ENCODE data around the gene ERCC4. TPM values are rescaled to one million over a fixed set of nuclear protein-coding genes. Genes with fewer than 3 reads are reported as not detected.

Gene ERCC4
- polyA plus RNA-seq, 1 of the 3 experiments (the other 2 are of a cell fraction): 1.8 TPM

DNA sequence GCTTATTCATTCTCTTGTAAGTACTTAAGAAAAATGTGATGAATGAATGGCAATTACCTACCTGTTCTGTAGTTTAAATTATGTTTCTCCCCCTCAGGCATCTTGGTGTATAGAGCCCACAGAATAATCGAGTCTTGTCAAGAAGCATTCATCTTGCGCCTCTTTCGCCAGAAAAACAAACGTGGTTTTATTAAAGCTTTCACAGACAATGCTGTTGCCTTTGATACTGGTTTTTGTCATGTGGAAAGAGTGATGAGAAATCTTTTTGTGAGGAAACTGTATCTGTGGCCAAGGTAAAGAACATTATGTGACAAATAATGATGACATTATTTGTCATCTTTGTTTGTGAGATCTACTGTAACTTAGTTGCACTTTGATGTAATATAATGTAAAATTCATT is 6.5 kb downstream of the ERCC4 start:
- H3K4me3 ChIP-seq (ENCODE audit: low read depth in 2 of 2, low read length in 1 of 2): no peak overlapping the region
- no peak for DNase-seq
- POLR2A ChIA-PET: no interaction called here
- 90% methylated on average over 4 of the region's 4 CpGs for WGBS (ENCODE audit: low lambda C conversion rate)
- TF ChIP-seq TAF1 (IDR thresholded peaks at IDR 0.05; ENCODE audit: borderline replicate concordance, low read depth, low read length) (no peak), USF2 (IDR thresholded peaks at IDR 0.05; ENCODE audit: borderline replicate concordance, low read depth, low read length) (no peak), FOXM1 (IDR thresholded peaks at IDR 0.05; ENCODE audit: low read depth) (no peak), CHD2 (IDR thresholded peaks at IDR 0.05; ENCODE audit: low read length, partially characterized antibody) (no peak), ZBTB33 (IDR thresholded peaks at IDR 0.05; ENCODE audit: borderline replicate concordance, low read depth) (no peak), RXRA (IDR thresholded peaks at IDR 0.05; ENCODE audit: borderline replicate concordance, low read depth) (no peak)
- H3K4me2 ChIP-seq: no peak overlapping the region
- peaks cover 13% of the 10 kb centered on the region for H3F3A ChIP-seq (replicated peaks; ENCODE audit: insufficient read depth)
- H3K27ac ChIP-seq (ENCODE audit: low read depth in 2 of 2, low read length in 1 of 2): no peak overlapping the region
- no peaks in the 10 kb centered on the region for H3K9me2 ChIP-seq
- no peaks in the 10 kb centered on the region for H4K20me1 ChIP-seq (ENCODE audit: insufficient read depth)
- H3K79me2 ChIP-seq (ENCODE audit: insufficient read depth): peaks cover 4% of the 10 kb centered on the region; the same call in 1 of the 2 replicates
- no peaks in the 10 kb centered on the region for H3K27me3 ChIP-seq (ENCODE audit: insufficient read depth)
- CTCF ChIA-PET: no interaction called here
- H3K9me3 ChIP-seq: no peaks in the 10 kb centered on the region
- no peak overlapping the region for H2AFZ ChIP-seq (ENCODE audit: low read depth)
- peaks cover 0 to 4% of the 10 kb centered on the region in 2 experiments; a peak in 2 of 4 replicates for H3K4me1 ChIP-seq (ENCODE audit: control insufficient read depth in 1 of 2, insufficient read depth in 2 of 2, low read depth in 1 of 2, low read length in 1 of 2)
- H3K9ac ChIP-seq: no peak overlapping the region
- peaks cover 29 to 69% of the 10 kb centered on the region in 2 experiments for H3K36me3 ChIP-seq (replicated peaks in 1 of 2; ENCODE audit: control insufficient read depth in 1 of 2, insufficient read depth in 2 of 2, low read length in 1 of 2)

DNA sequence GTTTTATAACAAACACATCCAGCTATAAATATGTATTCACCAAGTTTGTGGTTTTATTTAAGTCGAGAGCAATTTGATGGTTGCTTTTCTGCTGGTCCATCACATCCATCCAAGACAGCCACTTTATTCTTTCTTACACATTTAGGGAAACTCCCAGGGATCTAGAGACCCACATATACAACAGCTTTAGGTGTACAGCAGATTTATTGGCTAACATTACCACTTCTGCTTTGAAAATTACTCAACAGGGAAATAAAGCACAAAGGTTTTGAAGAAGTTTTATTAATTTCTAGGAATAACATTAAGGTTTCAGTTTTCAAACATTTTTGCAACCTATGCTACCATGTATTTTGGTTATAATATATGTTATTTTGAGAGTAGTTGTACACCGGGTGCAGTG is 6.9 kb downstream of the ERCC4 start:
- Histone ChIP-seq H3K4me1 (ENCODE audit: control insufficient read depth in 1 of 2, insufficient read depth in 2 of 2, low read depth in 1 of 2, low read length in 1 of 2) (peaks cover 0 to 4% of the 10 kb centered on the region in 2 experiments; a peak in 2 of 4 replicates), H4K20me1 (ENCODE audit: insufficient read depth) (no peaks in the 10 kb centered on the region), H3K27ac (ENCODE audit: low read depth in 2 of 2, low read length in 1 of 2) (no peak overlapping the region), H3K79me2 (ENCODE audit: insufficient read depth) (0 out of 2 replicates have a peak, but pooled peaks cover 3% of the 10 kb centered on the region), H3K4me2 (no peak overlapping the region), H3K27me3 (ENCODE audit: insufficient read depth) (no peaks in the 10 kb centered on the region), H3K4me3 (ENCODE audit: low read depth in 2 of 2, low read length in 1 of 2) (no peak overlapping the region), H3K9me3 (no peaks in the 10 kb centered on the region), H3K9ac (no peak overlapping the region), H3F3A (replicated peaks; ENCODE audit: insufficient read depth) (peaks cover 13% of the 10 kb centered on the region), H3K36me3 (replicated peaks in 1 of 2; ENCODE audit: control insufficient read depth in 1 of 2, insufficient read depth in 2 of 2, low read length in 1 of 2) (peaks cover 34 to 72% of the 10 kb centered on the region in 2 experiments), H2AFZ (ENCODE audit: low read depth) (no peak overlapping the region), H3K9me2 (no peaks in the 10 kb centered on the region)
- DNase-seq: no peak
- CTCF ChIA-PET: no interaction called here
- POLR2A ChIA-PET: no interaction called here
- 94% methylated on average over 2 of the region's 2 CpGs for WGBS (ENCODE audit: low lambda C conversion rate)
- no peak for TF ChIP-seq REST (IDR thresholded peaks at IDR 0.05; ENCODE audit: low read depth, low read length)
- TF ChIP-seq CHD2 (IDR thresholded peaks at IDR 0.05; ENCODE audit: low read length, partially characterized antibody): no peak
- TF ChIP-seq TAF1 (IDR thresholded peaks at IDR 0.05; ENCODE audit: borderline replicate concordance, low read depth, low read length): no peak
- no peak for TF ChIP-seq SMC3 (IDR thresholded peaks at IDR 0.05; ENCODE audit: low read depth, low read length)
- TF ChIP-seq SIN3A (IDR thresholded peaks at IDR 0.05; ENCODE audit: borderline replicate concordance, low read depth, low read length): no peak
- TF ChIP-seq, protein P1, sequence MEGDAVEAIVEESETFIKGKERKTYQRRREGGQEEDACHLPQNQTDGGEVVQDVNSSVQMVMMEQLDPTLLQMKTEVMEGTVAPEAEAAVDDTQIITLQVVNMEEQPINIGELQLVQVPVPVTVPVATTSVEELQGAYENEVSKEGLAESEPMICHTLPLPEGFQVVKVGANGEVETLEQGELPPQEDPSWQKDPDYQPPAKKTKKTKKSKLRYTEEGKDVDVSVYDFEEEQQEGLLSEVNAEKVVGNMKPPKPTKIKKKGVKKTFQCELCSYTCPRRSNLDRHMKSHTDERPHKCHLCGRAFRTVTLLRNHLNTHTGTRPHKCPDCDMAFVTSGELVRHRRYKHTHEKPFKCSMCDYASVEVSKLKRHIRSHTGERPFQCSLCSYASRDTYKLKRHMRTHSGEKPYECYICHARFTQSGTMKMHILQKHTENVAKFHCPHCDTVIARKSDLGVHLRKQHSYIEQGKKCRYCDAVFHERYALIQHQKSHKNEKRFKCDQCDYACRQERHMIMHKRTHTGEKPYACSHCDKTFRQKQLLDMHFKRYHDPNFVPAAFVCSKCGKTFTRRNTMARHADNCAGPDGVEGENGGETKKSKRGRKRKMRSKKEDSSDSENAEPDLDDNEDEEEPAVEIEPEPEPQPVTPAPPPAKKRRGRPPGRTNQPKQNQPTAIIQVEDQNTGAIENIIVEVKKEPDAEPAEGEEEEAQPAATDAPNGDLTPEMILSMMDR (IDR thresholded peaks at IDR 0.05): no peak
- no peak for TF ChIP-seq MXI1 (IDR thresholded peaks at IDR 0.05; ENCODE audit: low read depth, low read length)
- no peak for TF ChIP-seq TEAD4 (IDR thresholded peaks at IDR 0.05; ENCODE audit: borderline replicate concordance, insufficient read depth)
- TF ChIP-seq NRF1 (IDR thresholded peaks at IDR 0.05; ENCODE audit: low read depth, low read length): no peak
- TF ChIP-seq JUND (IDR thresholded peaks at IDR 0.05): no peak
- TF ChIP-seq TCF12 (IDR thresholded peaks at IDR 0.05): no peak

Measured in SK-N-SH (cell line).